COLO668 (cell line): Measurements from ENCODE around the gene ARHGEF3.

Experiments
- DNase-seq: peaks from one replicate; lab custom pipeline; 2025; ENCODE audit not compliant: unreplicated experiment; lab: John Stamatoyannopoulos, UW

The ARHGEF3 gene

GRCh38 chr3:56796202-56796601 is 5.5 kb downstream of the ARHGEF3 start:
- no peak for DNase-seq

GRCh38 chr3:56795829-56796185 is 5.9 kb downstream of the ARHGEF3 start:
- DNase-seq = no peak

GRCh38 chr3:56795097-56795828 is 6.5 kb downstream of the ARHGEF3 start:
- no peak for DNase-seq

GRCh38 chr3:56792193-56792592 is 9.6 kb downstream of the ARHGEF3 start:
- DNase-seq = no peak

GRCh38 chr3:56790016-56790821 is 11.5 kb downstream of the ARHGEF3 start:
- no peak for DNase-seq

GRCh38 chr3:56789076-56789475 is 12.7 kb downstream of the ARHGEF3 start:
- DNase-seq = no peak

GRCh38 chr3:56788521-56788920 is 13.2 kb downstream of the ARHGEF3 start:
- peak; percentile 9 for DNase-seq

- no peak for DNase-seq
These were observed 13.9 kb downstream of the ARHGEF3 start for GRCh38 chr3:56787784-56788256.

- peak; percentile 10 for DNase-seq
These were observed 14.4 kb downstream of the ARHGEF3 start for GRCh38 chr3:56787258-56787775.

- no peak for DNase-seq
These were observed 16.2 kb downstream of the ARHGEF3 start for GRCh38 chr3:56785499-56785898.

GRCh38 chr3:56784448-56785001 is 17.2 kb downstream of the ARHGEF3 start:
- DNase-seq = no peak

GRCh38 chr3:56783644-56784447 is 17.9 kb downstream of the ARHGEF3 start:
- peak; percentile 29 for DNase-seq

- no peak for DNase-seq
These were observed 18.8 kb downstream of the ARHGEF3 start for GRCh38 chr3:56782906-56783305.

- no peak for DNase-seq
These were observed 19.5 kb downstream of the ARHGEF3 start for GRCh38 chr3:56782215-56782614.

- DNase-seq = no peak
These were observed 20.0 kb downstream of the ARHGEF3 start for GRCh38 chr3:56781762-56782161.

- DNase-seq = no peak
These were observed 20.8 kb downstream of the ARHGEF3 start for GRCh38 chr3:56780936-56781335.

- no peak for DNase-seq
These were observed 22.9 kb downstream of the ARHGEF3 start for GRCh38 chr3:56778893-56779292.

GRCh38 chr3:56776556-56776950 is 25.2 kb downstream of the ARHGEF3 start:
- no peak for DNase-seq

- no peak for DNase-seq
These were observed 25.8 kb downstream of the ARHGEF3 start for GRCh38 chr3:56775838-56776555.

GRCh38 chr3:56775445-56775837 is 26.3 kb downstream of the ARHGEF3 start:
- no peak for DNase-seq
